HG03520 (cell line): ENCODE results near the gene COL23A1.

Experiments used
- ATAC-seq: cut with Tn5 transposase; IDR thresholded peaks from one replicate; pipeline ENCODE4 v1.9.1; 2021; ENCODE audit warnings: mild to moderate bottlenecking, moderate library complexity; ENCODE audit not compliant: unreplicated experiment

The COL23A1 gene

DNA sequence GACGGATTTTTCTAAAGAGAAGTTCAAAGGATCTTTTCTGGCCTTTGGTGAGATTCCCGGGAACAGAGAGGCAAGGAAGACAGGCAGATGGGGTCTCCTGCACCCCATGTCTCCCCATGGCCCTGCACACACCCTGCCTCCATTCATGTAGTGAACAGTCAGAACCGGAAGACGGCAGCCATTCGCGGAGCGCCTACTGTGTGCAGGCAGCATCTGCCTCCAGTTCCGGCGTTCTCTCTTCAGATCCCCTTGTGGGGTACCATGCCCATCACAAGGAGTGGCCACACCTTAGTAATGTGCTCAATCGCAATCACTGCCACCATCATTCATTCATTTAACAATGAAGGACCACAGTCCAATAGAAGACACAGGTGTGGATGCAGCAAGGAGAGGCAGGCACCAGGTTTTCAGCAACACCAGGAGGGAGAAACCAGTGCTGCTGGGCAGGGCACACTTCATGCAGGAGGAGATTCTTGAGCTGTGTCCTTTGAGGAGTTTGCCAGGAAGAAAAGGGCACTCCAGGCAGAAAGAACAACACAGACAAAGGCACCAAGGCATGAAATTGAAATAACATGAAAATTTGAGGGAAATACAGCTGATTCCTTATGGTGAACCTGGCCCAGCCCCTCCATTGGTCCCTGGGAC is 186.1 kb downstream of the COL23A1 start:
- no peak for ATAC-seq

DNA sequence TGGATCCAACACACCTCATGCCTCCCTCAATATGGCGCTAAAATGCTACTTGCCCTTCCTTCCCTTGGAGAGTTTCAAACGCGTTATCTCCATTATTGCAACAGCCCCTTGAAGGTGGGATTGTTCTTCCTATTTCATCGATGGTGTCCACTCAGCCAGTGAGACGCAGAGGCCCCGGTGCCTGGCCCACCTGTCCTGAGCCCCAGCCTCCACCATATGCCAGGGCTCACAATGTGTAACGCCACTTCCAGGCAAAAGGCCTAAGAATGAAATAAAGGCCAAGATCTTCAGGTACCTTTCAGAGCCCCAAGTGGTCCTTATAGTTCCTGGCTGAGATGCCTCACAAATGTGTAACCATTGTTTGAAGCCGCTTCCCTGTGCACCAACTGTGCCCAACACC is 186.8 kb downstream of the COL23A1 start:
- ATAC-seq = no peak

GRCh38 chr5:178399701-178400095 is 190.5 kb downstream of the COL23A1 start:
- ATAC-seq = no peak

- no peak for ATAC-seq
These were observed 191.1 kb downstream of the COL23A1 start for GRCh38 chr5:178398901-178399700.

GRCh38 chr5:178396796-178397720 is 193.1 kb downstream of the COL23A1 start:
- ATAC-seq = no peak

DNA sequence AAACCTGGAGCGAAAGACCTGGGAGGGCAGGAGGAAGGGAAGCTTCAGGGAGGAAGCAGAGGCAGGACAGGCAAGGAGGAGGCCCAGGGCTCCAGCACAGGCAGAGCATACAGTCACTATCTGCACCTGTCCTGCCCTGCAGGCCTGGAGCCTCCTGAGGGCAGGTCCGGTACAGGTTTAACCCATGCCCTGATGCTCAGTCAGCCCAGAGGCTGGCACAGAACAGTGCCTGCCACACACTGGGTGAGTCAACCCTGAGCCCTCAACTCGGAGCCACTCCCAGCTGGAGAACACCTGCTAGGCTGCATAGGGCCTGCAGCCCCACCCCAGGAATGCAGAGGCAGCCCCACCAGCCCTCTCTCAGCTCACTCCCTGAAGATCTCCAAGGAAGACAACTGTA is 196.1 kb downstream of the COL23A1 start:
- no peak for ATAC-seq

GRCh38 chr5:178392931-178393394 is 197.2 kb downstream of the COL23A1 start:
- ATAC-seq = no peak

GRCh38 chr5:178392386-178392785 is 197.8 kb downstream of the COL23A1 start:
- no peak for ATAC-seq

DNA sequence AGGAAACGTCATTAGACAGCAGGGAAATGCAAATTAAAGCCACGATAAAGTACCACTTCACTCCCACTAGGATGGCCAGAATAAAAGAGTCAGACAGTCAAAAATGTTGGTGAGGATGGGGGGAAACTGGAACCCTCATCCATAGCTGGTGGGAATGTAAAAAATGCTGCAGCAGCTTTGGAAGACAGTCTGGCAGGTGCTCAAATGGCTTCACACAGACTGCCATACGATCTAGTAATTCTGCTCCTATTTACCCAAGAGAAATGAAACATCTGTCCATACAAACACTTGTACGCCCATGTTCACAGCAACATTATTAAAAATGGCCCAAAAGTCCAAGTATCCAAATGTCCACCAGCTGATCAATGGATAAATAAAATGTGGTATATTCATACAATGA is 198.7 kb downstream of the COL23A1 start:
- no peak for ATAC-seq

DNA sequence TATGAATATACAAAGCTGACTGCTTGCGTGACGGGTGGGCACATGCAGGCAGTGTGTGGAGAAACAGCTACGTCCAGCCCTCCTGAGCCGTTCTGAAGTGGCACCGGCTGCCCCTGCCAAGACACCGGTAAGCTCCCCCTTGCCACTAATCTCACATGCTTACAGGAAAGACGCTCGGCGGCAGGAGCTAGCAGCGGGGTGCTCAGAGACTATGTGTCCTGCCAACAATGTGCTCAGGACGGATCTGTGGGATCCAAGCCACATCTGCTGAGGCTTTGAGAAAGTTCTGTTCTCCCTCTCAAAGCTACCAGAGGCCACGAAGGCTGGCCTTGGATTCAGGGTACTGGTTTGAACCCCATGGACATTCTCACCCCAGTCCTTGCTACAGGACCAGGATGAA is 200.4 kb downstream of the COL23A1 start:
- no peak for ATAC-seq

GRCh38 chr5:178389026-178389729 is 201.0 kb downstream of the COL23A1 start:
- ATAC-seq = no peak

DNA sequence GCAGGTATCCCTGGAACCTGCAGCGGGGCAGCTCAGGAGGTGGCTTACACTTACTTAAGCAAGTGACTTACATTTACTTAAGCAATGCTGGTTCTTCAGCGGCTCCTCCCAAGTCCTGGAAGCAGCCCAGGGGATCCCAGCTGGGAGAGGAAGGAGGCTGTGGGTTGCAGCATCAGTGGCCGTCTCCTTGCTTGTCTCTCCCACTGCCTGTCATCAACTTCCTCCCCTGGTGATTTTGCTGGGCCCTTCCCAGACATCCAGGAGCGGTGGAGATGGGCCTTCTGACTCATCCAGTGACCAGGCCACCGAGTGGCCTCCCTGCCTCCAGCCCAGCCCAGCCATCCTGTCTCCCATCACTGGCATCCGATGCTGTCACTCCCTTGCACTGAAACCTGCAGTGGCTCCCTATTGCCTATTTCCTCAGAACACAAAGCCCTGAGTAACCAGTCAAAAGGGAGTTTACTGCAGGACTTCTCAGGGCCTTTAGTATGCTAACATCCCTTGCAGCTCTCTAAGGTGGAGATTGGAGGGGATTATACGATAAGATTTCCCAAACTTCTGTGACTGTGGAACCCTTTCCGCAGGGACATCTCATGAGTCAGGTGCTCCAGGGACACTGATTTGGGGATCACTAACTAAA is 201.7 kb downstream of the COL23A1 start:
- ATAC-seq = no peak

GRCh38 chr5:178387856-178388190 is 202.4 kb downstream of the COL23A1 start:
- no peak for ATAC-seq

DNA sequence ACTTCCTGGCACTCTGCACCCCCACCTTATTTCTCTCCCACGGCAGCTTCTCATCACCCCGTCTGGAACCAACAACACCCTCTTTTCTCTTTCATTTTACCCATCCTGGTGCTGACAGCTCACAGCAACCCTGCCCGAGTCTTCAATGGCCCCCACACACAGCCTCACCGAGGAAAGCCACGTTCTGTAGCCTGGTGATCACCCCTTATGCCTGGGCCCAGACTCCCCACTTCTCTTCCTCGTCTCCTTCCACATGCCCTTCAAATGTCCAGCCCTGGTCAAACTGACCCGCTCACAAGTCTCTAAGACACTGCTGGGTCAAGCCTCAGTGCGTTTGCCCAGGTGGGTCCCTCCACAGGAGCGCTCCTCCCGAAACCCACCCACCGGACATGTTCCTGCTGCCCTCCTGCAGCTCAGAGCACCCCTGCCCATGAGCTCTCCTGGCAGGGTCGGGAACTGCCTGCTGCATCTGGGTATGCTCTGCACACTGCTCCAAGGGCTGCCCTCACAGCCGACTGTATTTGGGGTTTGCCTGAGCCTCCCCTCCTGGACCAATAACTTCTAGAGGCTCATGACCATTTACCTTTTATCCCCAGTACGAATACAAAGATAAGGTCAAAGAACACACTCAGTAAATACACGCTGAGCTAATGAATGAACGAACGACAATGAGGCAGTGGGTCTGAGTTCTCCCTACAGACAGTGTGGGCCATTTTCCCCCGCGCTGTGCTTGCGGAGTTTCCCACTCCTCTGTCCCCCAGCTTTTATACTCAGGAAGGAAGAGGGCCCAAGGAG is 202.9 kb downstream of the COL23A1 start:
- no peak for ATAC-seq

- no peak for ATAC-seq
These were observed 203.8 kb downstream of the COL23A1 start for GRCh38 chr5:178386336-178386931.

DNA sequence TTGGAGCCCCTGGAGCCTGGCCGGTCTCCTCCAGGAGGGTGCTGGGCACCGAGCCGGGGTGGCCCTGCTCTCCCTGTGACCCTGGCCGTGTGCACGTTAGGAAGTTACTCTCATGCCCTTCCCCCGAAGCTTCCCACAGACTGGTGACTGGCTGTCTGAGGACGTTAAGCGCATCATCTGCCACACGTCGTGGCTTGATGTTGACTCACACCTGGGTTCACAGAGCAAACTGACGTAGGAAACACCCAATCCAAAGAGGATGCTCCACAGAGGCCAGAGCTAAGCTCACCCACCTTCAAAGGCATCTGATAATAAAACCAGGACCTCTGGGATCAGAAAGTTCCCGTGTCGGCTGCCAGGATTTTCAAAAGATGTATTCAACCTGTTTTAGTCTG is 204.7 kb downstream of the COL23A1 start:
- ATAC-seq = no peak

DNA sequence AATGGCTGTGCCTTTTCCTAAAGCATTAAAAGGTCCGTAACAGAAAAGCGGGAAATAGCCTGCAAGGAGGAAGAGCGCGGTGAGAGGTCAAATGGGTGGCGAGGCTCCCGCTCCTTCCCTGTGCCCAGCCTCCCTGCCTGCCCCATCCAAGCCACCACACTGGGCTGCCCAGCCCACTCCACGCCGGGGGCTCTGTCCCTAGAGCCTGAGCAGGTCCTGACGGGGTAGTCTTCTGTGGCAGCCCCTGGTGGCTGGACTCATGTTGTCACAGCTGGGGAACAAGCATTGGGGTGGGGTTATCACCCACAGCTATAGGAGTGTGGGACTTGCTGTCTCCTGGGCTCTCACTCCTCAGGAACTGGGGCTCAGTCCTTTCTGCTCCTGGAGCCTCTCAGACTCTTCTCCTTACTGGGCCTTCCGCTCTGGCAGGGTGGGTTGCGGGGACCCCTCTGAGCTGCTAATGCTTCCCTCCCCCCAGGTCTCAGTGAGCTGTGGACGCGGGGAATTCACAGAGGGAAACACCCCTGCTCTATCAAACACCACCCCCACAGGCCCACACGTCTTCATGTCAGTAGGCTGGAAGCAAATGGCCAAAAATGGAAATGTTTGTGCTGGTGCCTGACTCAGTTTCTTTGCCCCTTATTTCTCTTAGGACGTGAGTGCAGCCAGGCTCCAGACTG is 205.2 kb downstream of the COL23A1 start:
- no peak for ATAC-seq

GRCh38 chr5:178383919-178384815 is 206.0 kb downstream of the COL23A1 start:
- ATAC-seq = no peak
